Stimulated activated naive CD4-positive, alpha-beta T cell treated with Interleukin-2 at 50 U/mL for 16 hours (primary cell): ENCODE results near the gene LIX1.
"Not testable (repeated sequence)": the region's sequence is repeated elsewhere in the genome, so short reads cannot be mapped to it uniquely, and the experiment has no call there.

Experiments used
- DNase-seq: peaks from one replicate; lab custom pipeline; 2025; lab: John Stamatoyannopoulos, UW

Gene LIX1

DNA sequence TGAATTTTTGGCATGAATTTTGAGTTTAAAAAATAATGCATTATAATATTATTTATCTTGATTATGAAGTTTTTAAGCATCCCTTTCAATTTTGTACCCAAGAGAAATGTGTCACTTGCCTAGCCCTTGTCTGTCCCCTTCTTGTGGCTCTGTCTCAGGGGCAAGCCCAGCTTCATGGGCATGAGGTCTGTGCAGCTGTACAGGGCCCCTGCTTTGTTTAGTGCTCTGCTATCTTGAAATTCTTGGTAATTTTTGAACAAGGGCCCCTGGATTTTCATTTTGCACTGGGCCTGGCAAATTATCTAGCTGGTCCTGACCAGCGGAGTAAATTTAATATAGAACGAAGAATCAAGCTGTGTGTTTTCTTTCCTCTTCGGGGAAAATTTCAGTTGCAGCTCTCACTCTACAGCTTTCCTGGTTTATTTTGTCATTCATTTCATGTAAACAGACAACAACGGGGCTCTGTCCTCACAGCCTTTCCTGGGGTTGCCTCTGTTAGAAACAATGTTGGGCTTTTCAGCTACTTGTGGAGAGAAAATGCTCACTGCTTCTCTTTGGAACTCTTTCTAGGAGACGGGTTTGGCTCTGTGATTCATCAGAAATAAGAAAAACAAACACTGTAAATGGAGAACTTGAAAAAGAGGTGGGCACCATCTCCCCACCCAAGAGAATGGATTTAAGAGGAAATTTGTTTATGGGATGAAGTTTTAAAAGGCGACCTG, 41.1 kb downstream of the LIX1 start:
- DNase-seq: no peak

- DNase-seq: no peak
Measured at GRCh38 chr5:97100476-97100875, 41.9 kb downstream of the LIX1 start.

DNA sequence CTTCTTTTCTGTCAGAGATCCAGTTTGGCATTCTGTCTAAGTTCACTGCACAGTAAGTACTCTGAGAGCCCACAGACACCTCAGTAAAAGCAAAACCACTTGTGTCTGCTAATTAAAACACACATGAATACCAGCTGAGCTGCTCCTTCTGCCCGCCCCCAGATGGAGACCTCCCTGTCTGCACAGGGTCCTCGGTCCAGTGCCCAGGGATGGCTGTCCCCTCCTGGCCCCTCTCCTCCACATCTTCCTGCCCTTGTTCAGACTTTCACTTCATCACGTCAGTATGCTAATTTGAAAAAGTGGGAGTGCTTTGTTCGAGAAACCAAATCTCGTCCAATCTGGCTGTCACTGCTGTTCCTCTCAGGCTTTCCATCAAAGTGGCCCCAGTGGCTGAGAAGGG, 43.5 kb downstream of the LIX1 start:
- no peak for DNase-seq

- DNase-seq: no peak
Measured at GRCh38 chr5:97097326-97098230, 44.8 kb downstream of the LIX1 start.

- DNase-seq: no peak
Measured at GRCh38 chr5:97096846-97097245, 45.6 kb downstream of the LIX1 start.

DNA sequence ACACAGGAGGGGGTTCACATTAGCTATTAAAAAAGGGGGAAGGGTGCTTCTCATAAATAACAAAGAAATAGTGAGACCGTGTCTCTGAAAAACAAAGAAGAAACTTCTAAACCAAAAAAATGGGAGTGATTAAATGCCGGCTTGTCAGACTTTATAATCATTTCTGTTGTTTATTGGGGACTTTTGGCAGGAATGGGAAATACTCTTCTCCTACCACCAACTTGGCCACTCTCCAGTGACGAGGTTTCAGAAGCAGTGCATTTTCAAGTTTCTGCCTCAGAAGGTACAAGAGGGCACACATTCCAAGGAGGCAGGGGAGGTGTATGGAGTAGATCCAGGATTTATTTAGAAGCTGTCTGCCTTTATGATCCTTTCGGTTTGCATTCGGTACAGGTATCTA, 46.2 kb downstream of the LIX1 start:
- DNase-seq: no peak

DNA sequence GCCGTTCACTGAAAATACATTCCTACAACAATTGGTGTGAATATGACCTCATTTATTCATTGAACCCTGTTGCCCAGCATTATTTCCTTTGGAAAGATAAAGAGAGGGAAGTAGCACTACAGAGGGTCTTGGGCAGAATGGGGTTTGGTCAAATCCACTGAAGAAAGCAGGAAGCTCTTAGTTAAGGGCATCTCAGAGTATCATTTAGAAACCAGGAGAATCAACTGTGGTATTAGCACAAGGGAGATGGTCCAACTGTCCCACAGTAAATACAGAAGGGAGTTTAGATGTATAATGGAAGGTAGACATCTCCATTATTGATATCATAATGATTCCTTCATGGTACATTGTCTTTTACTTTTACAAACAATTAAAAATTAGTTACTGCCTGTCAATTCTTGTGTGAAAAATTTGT, 47.1 kb downstream of the LIX1 start:
- no peak for DNase-seq

DNA sequence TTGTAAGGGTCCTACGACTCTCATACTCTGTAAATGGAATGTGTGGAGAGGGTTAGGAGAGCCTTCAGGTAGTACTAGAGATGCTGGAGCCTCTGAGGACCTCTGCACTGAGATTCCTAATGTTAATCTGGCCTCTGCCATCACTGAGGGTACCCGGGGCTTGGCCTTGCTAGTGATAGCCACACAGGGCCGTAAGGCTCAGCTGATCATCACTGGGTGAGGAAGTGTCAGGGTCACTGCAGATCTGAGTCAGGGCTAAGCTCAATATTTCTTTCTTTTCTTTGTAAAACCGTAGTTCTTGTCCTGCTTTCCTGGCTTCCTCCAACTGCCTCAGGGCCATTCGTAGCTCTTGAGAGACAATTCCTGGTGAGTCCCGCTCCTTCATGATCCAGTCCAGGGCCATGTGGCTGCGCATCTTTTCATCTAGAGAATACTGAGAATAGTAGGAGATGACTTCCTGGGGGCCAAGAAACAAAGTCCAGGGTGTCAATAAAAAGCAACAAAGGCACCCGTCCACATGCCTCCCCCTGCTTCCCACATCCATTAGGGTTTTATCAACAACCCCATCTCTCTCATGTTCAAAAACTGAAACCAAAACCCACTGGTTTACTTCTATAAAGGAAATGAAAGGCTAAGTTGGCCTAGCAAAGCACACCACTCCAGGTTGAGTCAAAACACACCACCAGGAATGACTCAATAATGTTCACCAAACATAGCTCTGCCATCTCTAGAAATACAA, 47.7 kb downstream of the LIX1 start:
- peak; percentile 0 for DNase-seq

GRCh38 chr5:97093193-97093592, 49.2 kb downstream of the LIX1 start:
- DNase-seq: no peak

DNA sequence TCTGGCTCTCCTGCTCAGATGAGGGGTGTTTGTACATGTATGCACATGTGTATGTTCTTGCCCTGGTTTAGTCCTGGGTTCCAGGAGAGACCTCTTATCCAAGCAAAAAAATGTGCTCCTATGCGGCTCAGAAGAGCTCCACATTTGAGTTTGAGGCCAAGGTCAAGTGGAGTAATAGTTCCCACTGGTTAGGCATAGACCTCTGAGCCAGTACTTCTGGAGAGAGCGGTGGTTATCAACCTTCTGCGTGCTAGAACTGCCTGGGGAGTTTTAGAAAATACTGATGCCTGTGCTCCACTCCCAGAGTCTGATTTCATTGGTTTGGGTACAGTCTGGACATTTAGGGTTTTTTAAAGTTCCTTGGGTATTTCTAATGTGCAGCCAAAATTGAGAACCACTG, 51.5 kb downstream of the LIX1 start:
- no peak for DNase-seq

GRCh38 chr5:97089149-97089801, 53.1 kb downstream of the LIX1 start:
- no peak for DNase-seq

GRCh38 chr5:97088774-97089148, 53.6 kb downstream of the LIX1 start:
- no peak for DNase-seq

GRCh38 chr5:97087138-97087537, 55.3 kb downstream of the LIX1 start:
- no peak for DNase-seq

DNA sequence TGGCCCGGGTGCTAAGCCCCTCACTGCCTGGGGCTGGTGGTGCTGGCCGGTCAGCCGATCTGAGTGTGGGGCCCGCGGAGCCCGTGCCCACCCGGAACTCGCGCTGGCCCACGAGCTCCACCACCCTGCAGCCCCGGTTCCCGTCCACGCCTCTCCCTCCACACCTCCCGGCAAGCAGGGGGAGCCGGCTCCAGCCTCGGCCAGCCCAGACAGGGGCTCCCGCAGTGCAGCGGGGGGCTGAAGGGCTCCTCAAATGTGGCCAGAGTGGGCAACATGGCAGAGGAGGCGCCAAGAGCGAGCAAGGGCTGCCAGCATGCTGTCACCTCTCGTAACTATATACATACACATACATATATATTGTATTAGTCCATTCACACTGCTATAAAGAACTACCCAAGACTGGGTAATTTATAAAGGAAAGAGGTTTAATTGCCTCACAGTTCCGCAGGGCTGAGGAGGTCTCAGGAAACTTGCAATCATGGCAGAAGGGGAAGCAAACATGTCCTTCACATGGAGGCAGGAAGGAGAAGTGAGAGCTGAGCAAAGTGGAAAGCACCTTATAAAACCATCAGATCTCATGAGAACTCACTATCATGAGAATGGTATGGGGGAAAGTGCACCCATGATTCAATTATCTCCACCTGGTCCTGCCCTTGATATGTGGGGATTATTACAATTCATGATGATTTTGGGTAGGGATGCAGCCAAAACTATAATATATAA, 56.8 kb downstream of the LIX1 start:
- DNase-seq: no peak

- not testable (repeated sequence) for DNase-seq
Measured at GRCh38 chr5:97084782-97085458, 57.5 kb downstream of the LIX1 start.

DNA sequence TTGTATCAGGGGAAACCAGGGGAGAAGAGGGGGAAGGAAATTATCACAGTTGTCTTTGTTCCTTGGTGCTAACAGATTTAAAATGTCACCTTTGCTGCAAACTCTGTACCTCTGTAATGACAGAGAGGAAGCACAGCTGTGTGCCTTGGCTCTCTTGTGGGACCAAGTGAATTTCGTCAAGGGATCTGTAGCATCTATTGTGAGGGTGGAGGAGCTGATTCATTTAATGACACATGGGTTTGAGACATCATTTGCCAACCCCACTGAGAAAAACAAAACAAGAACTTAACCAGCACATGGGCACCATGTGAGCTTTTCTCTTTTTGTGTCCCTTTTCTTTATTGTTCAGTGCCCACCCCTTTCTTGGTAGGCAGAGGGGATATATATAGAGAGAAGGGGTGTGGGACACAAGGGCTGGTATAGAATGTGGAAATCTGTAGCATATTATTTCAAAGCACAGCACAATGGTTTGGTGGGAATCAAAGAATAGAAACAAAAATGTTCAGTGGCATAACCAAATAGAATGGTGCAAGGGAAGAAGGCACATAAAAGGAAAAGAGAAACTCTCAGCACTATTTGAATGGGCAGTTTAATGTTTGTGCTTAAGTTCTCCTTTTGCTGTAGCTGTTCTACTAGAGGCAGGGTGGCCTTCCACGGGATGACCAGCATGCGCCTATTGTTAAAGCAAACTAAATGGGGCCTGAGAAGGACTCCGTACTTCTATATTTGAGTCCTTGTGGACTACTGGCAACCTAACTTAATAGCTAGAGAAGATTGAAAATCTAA, 63.3 kb downstream of the LIX1 start:
- DNase-seq: no peak

DNA sequence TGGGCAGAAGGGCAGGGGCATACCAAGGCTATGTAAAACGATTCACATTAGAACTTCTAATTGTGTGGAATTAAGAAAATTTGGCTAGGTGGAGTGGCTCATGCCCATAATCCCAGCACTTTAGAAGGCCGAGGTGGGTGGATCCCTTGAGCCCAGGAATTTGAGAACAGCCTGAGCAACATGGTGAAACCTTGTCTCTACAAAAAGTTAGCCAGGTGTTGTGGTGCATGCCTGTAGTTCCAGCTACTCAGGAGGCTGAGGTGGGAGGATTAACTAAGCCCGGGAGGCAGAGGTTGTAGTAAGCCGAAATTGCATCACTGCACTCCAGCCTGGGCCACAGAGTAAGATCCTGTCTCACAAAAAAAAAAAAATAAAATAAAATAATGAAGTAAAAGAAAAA, 65.2 kb downstream of the LIX1 start:
- no peak for DNase-seq

DNA sequence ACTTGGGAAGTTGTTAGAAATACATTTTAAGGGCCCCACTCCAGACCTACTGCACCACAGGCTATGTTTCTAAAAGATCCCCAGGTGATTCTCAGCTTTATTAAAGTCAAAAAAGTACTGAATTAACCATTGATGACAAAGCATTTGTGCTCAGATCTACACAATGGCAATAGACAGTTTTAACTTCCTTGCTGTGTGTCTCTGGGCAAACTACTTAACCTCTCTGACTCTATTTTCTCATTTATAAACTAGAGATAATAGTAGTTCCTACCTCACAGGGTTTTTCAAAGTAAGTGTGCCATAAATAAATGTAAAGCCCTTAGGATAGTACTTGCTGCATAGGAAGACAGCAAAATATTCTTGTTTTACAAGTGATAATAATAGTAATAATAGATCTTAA, 66.3 kb downstream of the LIX1 start:
- DNase-seq: no peak

GRCh38 chr5:97075649-97076048, 66.8 kb downstream of the LIX1 start:
- no peak for DNase-seq

- no peak for DNase-seq
Measured at GRCh38 chr5:97074859-97075489, 67.4 kb downstream of the LIX1 start.
